SHP77 treated with DMSO at 0.1 percent for 48 hours (cell line): ENCODE measurements around the gene PITPNM3.

Experiments
- DNase-seq: peaks from one replicate; lab custom pipeline; 2025; lab: John Stamatoyannopoulos, UW

PITPNM3 gene

DNA sequence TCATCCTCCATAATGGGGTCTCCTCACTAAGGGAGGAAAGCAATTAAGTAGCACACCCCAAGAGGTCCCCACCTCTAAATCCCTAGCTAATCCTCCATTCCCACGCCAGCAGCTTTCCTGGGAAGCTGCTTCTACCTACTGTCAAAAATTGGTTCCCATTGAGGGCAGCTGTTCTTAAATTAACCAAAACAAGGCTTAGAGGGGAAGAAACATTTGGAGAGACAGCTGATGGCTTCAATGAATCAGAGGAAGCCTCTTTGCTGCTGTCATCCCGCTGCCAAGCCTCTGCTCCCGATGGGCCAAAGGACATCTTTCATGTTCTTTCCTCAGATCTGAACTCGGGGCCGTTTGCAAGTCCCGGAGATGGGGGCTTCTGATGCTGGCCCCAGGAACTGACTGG, 148.1 kb downstream of the PITPNM3 start:
- DNase-seq, result no peak

- no peak for DNase-seq
Observed at GRCh38 chr17:6402258-6402657, 154.1 kb downstream of the PITPNM3 start.
